ENCODE data around the gene TMEM63A.
"Not testable (repeated sequence)": the region's sequence is repeated elsewhere in the genome, so short reads cannot be mapped to it uniquely, and the experiment has no call there.

The TMEM63A gene

GRCh38 chr1:225815526-225816178 lies 66.5 kb downstream of the TMEM63A start:
- no peak overlapping the region for H3K9ac ChIP-seq
- H2AFZ ChIP-seq (ENCODE audit: low read depth) = no peak overlapping the region
- no peaks in the 10 kb centered on the region for H3K36me3 ChIP-seq (ENCODE audit: insufficient read depth)
- H3K27ac ChIP-seq = no peak overlapping the region
- no peaks in the 10 kb centered on the region for H3K79me2 ChIP-seq (ENCODE audit: insufficient read depth, low read depth)
- no peak for TF ChIP-seq CTCF (conservative IDR thresholded peaks at IDR 0.05; ENCODE audit: low read depth, low read length)
- no peaks in the 10 kb centered on the region for H3K27me3 ChIP-seq (ENCODE audit: insufficient read depth, low read depth)
- H3K4me1 ChIP-seq (ENCODE audit: low read depth, poor library complexity, severe bottlenecking) = peaks cover 36% of the 10 kb centered on the region
- H3K4me3 ChIP-seq (IDR thresholded peaks at IDR 0.05; ENCODE audit: insufficient read depth, low read depth, low read length) = no peak overlapping the region
- no peaks in the 10 kb centered on the region for H4K20me1 ChIP-seq (ENCODE audit: insufficient read depth)
- H3K4me2 ChIP-seq = no peak overlapping the region

- not testable (repeated sequence) for H3K4me3 ChIP-seq (IDR thresholded peaks at IDR 0.05; ENCODE audit: insufficient read depth, low read depth, low read length); H2AFZ ChIP-seq (ENCODE audit: low read depth); H4K20me1 ChIP-seq (ENCODE audit: insufficient read depth); H3K4me2 ChIP-seq; H3K27me3 ChIP-seq (ENCODE audit: insufficient read depth, low read depth); H3K27ac ChIP-seq; H3K36me3 ChIP-seq (ENCODE audit: insufficient read depth); H3K79me2 ChIP-seq (ENCODE audit: insufficient read depth, low read depth); H3K9ac ChIP-seq
- peaks cover 36% of the 10 kb centered on the region for H3K4me1 ChIP-seq (ENCODE audit: low read depth, poor library complexity, severe bottlenecking)
These were observed 67.1 kb downstream of the TMEM63A start for GRCh38 chr1:225815090-225815489.

- Histone ChIP-seq H3K4me3 (IDR thresholded peaks at IDR 0.05; ENCODE audit: insufficient read depth, low read depth, low read length) (no peak overlapping the region), H2AFZ (ENCODE audit: low read depth) (no peak overlapping the region), H3K79me2 (ENCODE audit: insufficient read depth, low read depth) (no peaks in the 10 kb centered on the region), H3K9ac (no peak overlapping the region), H3K27ac (no peak overlapping the region), H3K36me3 (ENCODE audit: insufficient read depth) (no peaks in the 10 kb centered on the region), H4K20me1 (ENCODE audit: insufficient read depth) (no peaks in the 10 kb centered on the region), H3K27me3 (ENCODE audit: insufficient read depth, low read depth) (no peaks in the 10 kb centered on the region), H3K4me1 (ENCODE audit: low read depth, poor library complexity, severe bottlenecking) (peaks cover 39% of the 10 kb centered on the region), H3K4me2 (no peak overlapping the region)
- no peak for TF ChIP-seq CTCF (conservative IDR thresholded peaks at IDR 0.05; ENCODE audit: low read depth, low read length)
These were observed 67.8 kb downstream of the TMEM63A start for GRCh38 chr1:225814381-225814780.

- H3K4me1 ChIP-seq (ENCODE audit: low read depth, poor library complexity, severe bottlenecking) = peaks cover 41% of the 10 kb centered on the region
- H3K4me3 ChIP-seq (IDR thresholded peaks at IDR 0.05; ENCODE audit: insufficient read depth, low read depth, low read length) = no peak overlapping the region
- no peak overlapping the region for H2AFZ ChIP-seq (ENCODE audit: low read depth)
- H4K20me1 ChIP-seq (ENCODE audit: insufficient read depth) = no peaks in the 10 kb centered on the region
- no peaks in the 10 kb centered on the region for H3K79me2 ChIP-seq (ENCODE audit: insufficient read depth, low read depth)
- no peak for TF ChIP-seq CTCF (conservative IDR thresholded peaks at IDR 0.05; ENCODE audit: low read depth, low read length)
- H3K4me2 ChIP-seq = no peak overlapping the region
- H3K36me3 ChIP-seq (ENCODE audit: insufficient read depth) = no peaks in the 10 kb centered on the region
- H3K27ac ChIP-seq = no peak overlapping the region
- no peak overlapping the region for H3K9ac ChIP-seq
- H3K27me3 ChIP-seq (ENCODE audit: insufficient read depth, low read depth) = no peaks in the 10 kb centered on the region
These were observed 68.8 kb downstream of the TMEM63A start for GRCh38 chr1:225813214-225813964.
